ENCODE measurements around the gene VASP. TPM values are rescaled to one million over a fixed set of nuclear protein-coding genes. Genes with fewer than 3 reads are reported as not detected.

The VASP gene
- total RNA-seq, 1 experiment from 2014 or later, result 144 TPM

GRCh38 chr19:45558399-45558878, 51.2 kb downstream of the VASP start (continued):
- TF ChIP-seq HMGXB4 (CRISPR knock-in tag; IDR thresholded peaks at IDR 0.05), result 0 out of 2 replicates have a peak, but pooled peaks have one; percentile 31

GRCh38 chr19:45560038-45560437, 52.8 kb downstream of the VASP start:
- CTCF ChIA-PET, result interaction anchor here (1.1 to 2.9 kb wide), 5 partner anchors 10 to 121 kb away, joined by 3 to 16 read pairs (median 3); no protein-coding TSS in a partner anchor
- H3K9me3 Mint-ChIP-seq, result no peaks in the 10 kb centered on the region
- H3K27ac Mint-ChIP-seq, result no peak overlapping the region
- POLR2A ChIA-PET, result no interaction called here
- peaks cover 23% of the 10 kb centered on the region for H3K4me1 Mint-ChIP-seq
- DNase-seq (ENCODE audit: low spot score), result no peak
- TF ChIP-seq HMGXB4 (CRISPR knock-in tag; IDR thresholded peaks at IDR 0.05) (no peak), USF1 (CRISPR knock-in tag; IDR thresholded peaks at IDR 0.05) (no peak), AFF4 (CRISPR knock-in tag; IDR thresholded peaks at IDR 0.05; ENCODE audit: borderline replicate concordance) (no peak), SMAD3 (CRISPR knock-in tag; IDR thresholded peaks at IDR 0.05; ENCODE audit: borderline replicate concordance) (no peak), ZNF317 (CRISPR knock-in tag; IDR thresholded peaks at IDR 0.05; ENCODE audit: borderline replicate concordance, low read depth) (no peak), MXD4 (CRISPR knock-in tag; IDR thresholded peaks at IDR 0.05; ENCODE audit: borderline replicate concordance) (no peak), SMAD4 (CRISPR knock-in tag; IDR thresholded peaks at IDR 0.05) (no peak), JAZF1 (CRISPR knock-in tag; IDR thresholded peaks at IDR 0.05) (no peak)
- no peak overlapping the region for H3K4me3 Mint-ChIP-seq
- H3K27me3 Mint-ChIP-seq (ENCODE audit: low read depth), result no peaks in the 10 kb centered on the region
- H3K36me3 Mint-ChIP-seq, result no peaks in the 10 kb centered on the region
- ATAC-seq, result no peak

GRCh38 chr19:45560686-45561085, 53.4 kb downstream of the VASP start:
- DNase-seq (ENCODE audit: low spot score), result no peak
- POLR2A ChIA-PET, result no interaction called here
- CTCF ChIA-PET, result interaction anchor here (1.1 to 2.2 kb wide), 4 partner anchors 10 to 121 kb away, joined by 3 to 10 read pairs (median 3); no protein-coding TSS in a partner anchor
- TF ChIP-seq ZSCAN18 (CRISPR knock-in tag; IDR thresholded peaks at IDR 0.05) (no peak), ATF2 (CRISPR knock-in tag; IDR thresholded peaks at IDR 0.05; ENCODE audit: borderline replicate concordance, low read depth) (no peak), PRRX2 (CRISPR knock-in tag; IDR thresholded peaks at IDR 0.05) (no peak), ERG (CRISPR knock-in tag; IDR thresholded peaks at IDR 0.05) (no peak), ZNF232 (CRISPR knock-in tag; IDR thresholded peaks at IDR 0.05) (no peak), USF2 (CRISPR knock-in tag; IDR thresholded peaks at IDR 0.05) (no peak), ZNF219 (CRISPR knock-in tag; IDR thresholded peaks at IDR 0.05; ENCODE audit: borderline replicate concordance) (no peak), ZBTB21 (CRISPR knock-in tag; IDR thresholded peaks at IDR 0.05; ENCODE audit: borderline replicate concordance) (no peak)

More at GRCh38 chr19:45560686-45561085, 53.4 kb downstream of the VASP start:
- H3K36me3 Mint-ChIP-seq, result no peaks in the 10 kb centered on the region
- H3K4me1 Mint-ChIP-seq, result peaks cover 23% of the 10 kb centered on the region
- H3K4me3 Mint-ChIP-seq, result no peak overlapping the region
- ATAC-seq, result no peak
- no peaks in the 10 kb centered on the region for H3K9me3 Mint-ChIP-seq
- peak overlapping the region; percentile 79 for H3K27ac Mint-ChIP-seq
- H3K27me3 Mint-ChIP-seq (ENCODE audit: low read depth), result no peaks in the 10 kb centered on the region

Data from WTC11 (cell line).